B cell (primary cell): ENCODE measurements around the gene BAK1. TPM values are rescaled to one million over a fixed set of nuclear protein-coding genes. Genes with fewer than 3 reads are reported as not detected.

Experiments used
- ATAC-seq: fragments of 200-7000 bp; cut with Tn5 transposase; one replicate; pipeline ENCODE4 v1.10.0; 2021; ENCODE audit warnings: low read depth, mild to moderate bottlenecking, moderate number of reproducible peaks, moderate library complexity
- CTCF ChIA-PET: fragments of 350-600 bp; sonication (Branson Sonifier 250); formaldehyde crosslinking; loops from one replicate; lab custom pipeline; 2021; ENCODE audit warnings: antibody characterized with exemption, inconsistent platforms; lab: Charles Lee
- POLR2A ChIA-PET: fragments of 350-600 bp; sonication (Branson Sonifier 250); formaldehyde crosslinking; loops from one replicate; lab custom pipeline; 2021; ENCODE audit warnings: antibody characterized with exemption; lab: Charles Lee
- DNase-seq: peaks from one replicate; pipeline ENCODE4 v3.0.0; 2013
- H2AFZ ChIP-seq: 2 replicates; pipeline ENCODE4 v1.6.1; 2012; ENCODE audit warnings: mild to moderate bottlenecking, low read depth, low read length; ENCODE audit not compliant: insufficient read depth, poor library complexity, severe bottlenecking
- H3K27ac ChIP-seq, 2 donors: 1 replicate in 1 of 2; 2 replicates in 1 of 2; pipeline ENCODE4 v1.5.1; 2012 to 2013; ENCODE audit warnings: low read length in 2 of 2, mild to moderate bottlenecking in 2 of 2, moderate library complexity in 1 of 2
- H3K27me3 ChIP-seq, 4 experiments: fragments of 200-600 bp in 1 of 4; sonication (generic) in 1 of 4; replicated peaks in 1 of 4; 1 replicate in 2 of 4; 2 replicates in 2 of 4; pipeline versions ENCODE4 v1.6.1 to v1.7.0; 2013 to 2016; ENCODE audit warnings: low read length in 3 of 4, mild to moderate bottlenecking in 2 of 4, mixed read lengths in 1 of 4, moderate library complexity in 1 of 4; ENCODE audit not compliant: insufficient read depth in 4 of 4, control insufficient read depth in 3 of 4; ENCODE audit errors: control extremely low read depth in 1 of 4
- H3K36me3 ChIP-seq, 2 experiments: replicated peaks in 1 of 2; 1 replicate in 1 of 2; 2 replicates in 1 of 2; pipeline versions ENCODE4 v1.6.1 to v1.7.1; 2013; ENCODE audit warnings: low read length in 1 of 2; ENCODE audit not compliant: insufficient read depth in 2 of 2, control insufficient read depth in 1 of 2; ENCODE audit errors: control extremely low read depth in 1 of 2, extremely low read depth in 1 of 2
- H3K4me1 ChIP-seq, 2 donors: fragments of 200-600 bp in 1 of 2; sonication (generic) in 1 of 2; 1 replicate in 1 of 2; 2 replicates in 1 of 2; pipeline versions ENCODE4 v1.5.1 to v1.6.1; 2013 to 2017; ENCODE audit warnings: low read length in 2 of 2; ENCODE audit not compliant: control insufficient read depth in 2 of 2, insufficient read depth in 2 of 2
- H3K4me2 ChIP-seq: replicated peaks from 2 replicates; pipeline ENCODE3; 2012; ENCODE audit warnings: mild to moderate bottlenecking, low read depth, low read length; ENCODE audit not compliant: poor library complexity, severe bottlenecking
- H3K4me3 ChIP-seq, 5 experiments: fragments of 200-600 bp in 1 of 5; sonication (generic) in 1 of 5; 1 replicate in 3 of 5; 2 replicates in 2 of 5; pipeline versions ENCODE4 v1.5.1 to v1.7.0; 2011 to 2016; ENCODE audit warnings: low read length in 4 of 5, mild to moderate bottlenecking in 4 of 5, low read depth in 2 of 5, control low read depth in 1 of 5, moderate library complexity in 1 of 5; ENCODE audit not compliant: insufficient read depth in 1 of 5; ENCODE audit errors: control extremely low read depth in 1 of 5, extremely low read depth in 1 of 5
- H3K79me2 ChIP-seq: fragments of 200-600 bp; sonication (generic); one replicate; pipeline ENCODE4 v1.6.0; 2016; ENCODE audit warnings: low read length; ENCODE audit not compliant: control insufficient read depth, insufficient read depth
- H3K9ac ChIP-seq: fragments of 200-600 bp; sonication (generic); 2 replicates; pipeline ENCODE4 v1.6.1; 2017; ENCODE audit warnings: mild to moderate bottlenecking, low read length, moderate library complexity
- H3K9me3 ChIP-seq, 3 donors: one replicate each; pipeline versions ENCODE4 v1.6.1 to v1.7.1; 2013; ENCODE audit warnings: low read length in 2 of 3; ENCODE audit not compliant: control insufficient read depth in 2 of 3, insufficient read depth in 1 of 3; ENCODE audit errors: control extremely low read depth in 1 of 3
- H4K20me1 ChIP-seq: 2 replicates; pipeline ENCODE4 v1.6.0; 2012; ENCODE audit warnings: mild to moderate bottlenecking, low read length; ENCODE audit not compliant: insufficient read depth, control insufficient read depth, poor library complexity, severe bottlenecking
- H3K27ac Mint-ChIP-seq: one replicate; pipeline ENCODE4 v1.8.0; 2021; ENCODE audit warnings: mixed read lengths
- H3K27me3 Mint-ChIP-seq: one replicate; pipeline ENCODE4 v1.8.0; 2021; ENCODE audit warnings: mixed read lengths
- H3K4me1 Mint-ChIP-seq: one replicate; pipeline ENCODE4 v1.8.0; 2021; ENCODE audit warnings: mixed read lengths
- H3K4me3 Mint-ChIP-seq: one replicate; pipeline ENCODE4 v1.8.0; 2021; ENCODE audit warnings: mixed read lengths
- H3K9me3 Mint-ChIP-seq: one replicate; pipeline ENCODE4 v1.8.0; 2022; ENCODE audit warnings: mixed read lengths; ENCODE audit not compliant: insufficient read depth
- CTCF ChIP-seq: fragments of 200-600 bp; IDR thresholded peaks from one replicate; pipeline ENCODE4 v1.8.0; 2022; ENCODE audit warnings: antibody characterized with exemption, mild to moderate bottlenecking
- EZH2 ChIP-seq: IDR thresholded peaks from 2 replicates; pipeline ENCODE4 v1.6.1; 2012; ENCODE audit warnings: borderline replicate concordance, low read depth, mild to moderate bottlenecking, moderate library complexity, low read length; ENCODE audit not compliant: insufficient read depth, poor library complexity, severe bottlenecking
- WGBS: methylation state at CpG from one replicate; pipeline ENCODE4 v1.1.5; 2013; ENCODE audit warnings: missing lambda C conversion rate; ENCODE audit not compliant: insufficient coverage; 5-methylcytosine and 5-hydroxymethylcytosine counted together
- intact Hi-C: fragments of 100-400 bp; cut with micrococcal nuclease; formaldehyde crosslinking; loops from one replicate; pipeline ENCODE4 v1.10.0; 2022
- polyA plus RNA-seq: library from polyadenylated mRNA; depleted of rRNA; stranded (reverse); fragments of >200 nt; gene quantifications from 2 replicates; pipeline ENCODE4 v1.2.3, GENCODE V29; 2012
- total RNA-seq, 2 donors: library from RNA; stranded (reverse); fragments of 120-200 nt in 1 of 2; gene quantifications; 1 replicate in 1 of 2; 2 replicates in 1 of 2; pipeline versions ENCODE4 v1.2.3 to v1.2.4, GENCODE V29; 2013 to 2022

Gene BAK1
- total and polyA plus RNA-seq, 2 donors (not counting 1 experiment from before 2014, with no cell fraction given): 23.3 to 34.3 TPM

GRCh38 chr6:33570806-33571636, 9.1 kb downstream of the BAK1 start:
- TF ChIP-seq CTCF (no peak), EZH2 (no peak)
- H3K27me3 ChIP-seq: no peaks in the 10 kb centered on the region
- Mint-ChIP-seq H3K4me3 (peak overlapping the region; percentile 94), H3K27me3 (no peaks in the 10 kb centered on the region), H3K9me3 (no peaks in the 10 kb centered on the region), H3K4me1 (peaks cover 31% of the 10 kb centered on the region), H3K27ac (peak overlapping the region; percentile 100)
- ChIA-PET POLR2A (interaction anchor here (0.5 to 2.4 kb wide), 13 partner anchors 9 to 254 kb away, joined by 3 to 17 read pairs (median 5); partner anchors contain the start of genes BAK1, CUTA and ITPR3), CTCF (interaction anchor here (0.6 to 2.1 kb wide), 8 partner anchors 9 to 180 kb away, joined by 3 to 12 read pairs (median 4); partner anchors contain the start of genes BAK1, CUTA and ZBTB9)
- under 1% methylated on average over 37 of the region's 44 CpGs for WGBS
- H3K9ac ChIP-seq: peak overlapping the region; percentile 94
- DNase-seq: peak; percentile 97
- H3K79me2 ChIP-seq: no peaks in the 10 kb centered on the region
- peaks cover 16 to 24% of the 10 kb centered on the region in 2 donors for H3K4me1 ChIP-seq
- H3K4me2 ChIP-seq: peak overlapping the region; percentile 88
- intact Hi-C loops: loop anchor here (1.0 to 5.0 kb wide), 8 partner anchors 9 to 1394 kb away; partner anchors contain the start of genes AGPAT1, BAK1, CUTA and KIFC1
- peak overlapping the region; percentile 76 for H2AFZ ChIP-seq
- H4K20me1 ChIP-seq: no peaks in the 10 kb centered on the region
- no peaks in the 10 kb centered on the region for H3K9me3 ChIP-seq
- peak overlapping the region; percentile 95 to 100 for H3K27ac ChIP-seq
- peak; percentile 84 for ATAC-seq
- peaks cover 0 to 25% of the 10 kb centered on the region in 2 experiments for H3K36me3 ChIP-seq
- H3K4me3 ChIP-seq: peak overlapping the region; percentile 61 to 99 (median 76)
